Upper lobe of left lung (tissue), 4 donors: Measurements from ENCODE around the gene USP24.

Experiments used
- CTCF ChIP-seq, 6 experiments: fragments of 450-650 bp in 4 of 6; fragments of 200-600 bp in 2 of 6; sonication (generic) in 2 of 6; IDR thresholded peaks; one replicate each; pipeline ENCODE4 v1.5.1; 2016 to 2019; ENCODE audit warnings: antibody characterized with exemption in 6 of 6
- POLR2A ChIP-seq, 4 donors: fragments of 450-650 bp; IDR thresholded peaks; one replicate each; pipeline ENCODE4 v1.5.1; 2016 to 2017; ENCODE audit warnings: antibody characterized with exemption in 4 of 4, mild to moderate bottlenecking in 2 of 4

GRCh38 chr1:55046871-55047270 is 168.3 kb downstream of the USP24 start:
- no peak for TF ChIP-seq POLR2A (IDR thresholded peaks at IDR 0.05)
- no peak for TF ChIP-seq CTCF (IDR thresholded peaks at IDR 0.05)
